Gastroesophageal sphincter (tissue), 2 donors: ENCODE measurements around the gene CABP7.

Experiments
- POLR2A ChIP-seq, 2 donors: fragments of 450-650 bp; IDR thresholded peaks; one replicate each; pipeline ENCODE4 v1.6.1; 2017; ENCODE audit warnings: antibody characterized with exemption in 2 of 2, mild to moderate bottlenecking in 2 of 2, moderate library complexity in 1 of 2
- POLR2AphosphoS5 ChIP-seq: sonication (generic); formaldehyde crosslinking; IDR thresholded peaks from one replicate; pipeline ENCODE4 v1.6.1; 2017; ENCODE audit warnings: antibody characterized with exemption

- TF ChIP-seq POLR2AphosphoS5 = no peak
- no peak for TF ChIP-seq POLR2A (IDR thresholded peaks at IDR 0.05)
These were observed 42.5 kb downstream of the CABP7 start for GRCh38 chr22:29762263-29762662.
